Measurements from ENCODE around the gene CACNA1G.

The CACNA1G gene

DNA sequence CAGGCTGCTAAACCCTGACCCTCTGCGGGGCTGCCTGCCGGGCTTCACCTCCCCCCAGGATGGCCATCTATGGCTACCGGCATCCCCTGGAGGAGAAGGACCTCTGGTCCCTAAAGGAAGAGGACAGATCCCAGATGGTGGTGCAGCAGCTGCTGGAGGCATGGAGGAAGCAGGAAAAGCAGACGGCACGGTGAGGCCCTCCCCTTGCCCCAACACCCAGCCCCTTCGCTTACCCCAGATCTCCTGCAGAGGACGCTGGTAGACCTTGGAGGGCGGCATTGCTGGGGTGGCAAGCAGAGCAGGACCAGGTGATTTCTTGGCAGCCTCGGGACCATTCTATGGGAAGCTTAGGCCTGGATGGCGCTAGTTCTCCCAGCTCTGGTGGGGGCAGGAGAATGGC is 98.7 kb downstream of the CACNA1G start:
- peak; percentile 17 for DNase-seq

- DNase-seq = no peak
Observed at GRCh38 chr17:50660042-50660886, 99.7 kb downstream of the CACNA1G start.

DNA sequence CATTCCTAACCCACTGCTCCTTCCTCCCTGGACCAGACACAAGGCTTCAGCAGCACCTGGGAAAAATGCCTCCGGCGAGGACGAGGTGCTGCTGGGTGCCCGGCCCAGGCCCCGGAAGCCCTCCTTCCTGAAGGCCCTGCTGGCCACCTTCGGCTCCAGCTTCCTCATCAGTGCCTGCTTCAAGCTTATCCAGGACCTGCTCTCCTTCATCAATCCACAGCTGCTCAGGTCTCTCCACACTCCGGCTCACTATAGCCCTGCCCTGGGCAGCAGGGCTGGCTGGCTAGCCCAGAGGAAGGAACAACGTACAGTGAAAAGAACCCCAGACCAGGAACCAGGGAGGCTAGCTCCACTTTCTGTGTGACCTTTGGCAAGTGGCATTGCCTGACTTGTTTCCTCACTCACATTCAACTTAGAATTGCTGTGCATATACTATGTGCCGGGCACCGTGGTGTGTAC is 100.4 kb downstream of the CACNA1G start:
- no peak for DNase-seq

DNA sequence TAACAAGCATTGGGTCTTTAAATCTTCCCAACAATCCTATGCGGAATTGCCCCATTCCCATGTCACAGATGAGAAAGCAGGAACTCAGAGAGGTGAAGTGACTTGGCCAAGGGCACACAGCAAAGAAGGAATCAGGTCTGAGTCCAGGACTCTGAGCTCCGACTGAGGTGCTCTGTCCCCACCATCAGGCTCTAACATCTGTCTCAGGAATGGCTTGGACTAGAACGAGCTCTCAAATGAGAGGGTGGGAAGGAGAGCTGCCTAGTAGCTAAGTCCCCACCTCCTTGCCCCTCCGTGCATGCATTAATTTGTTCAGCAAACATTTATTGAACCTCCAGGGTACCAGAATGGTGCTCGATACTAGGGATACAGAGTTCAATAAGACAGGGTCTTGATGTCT is 100.8 kb downstream of the CACNA1G start:
- no peak for DNase-seq

DNA sequence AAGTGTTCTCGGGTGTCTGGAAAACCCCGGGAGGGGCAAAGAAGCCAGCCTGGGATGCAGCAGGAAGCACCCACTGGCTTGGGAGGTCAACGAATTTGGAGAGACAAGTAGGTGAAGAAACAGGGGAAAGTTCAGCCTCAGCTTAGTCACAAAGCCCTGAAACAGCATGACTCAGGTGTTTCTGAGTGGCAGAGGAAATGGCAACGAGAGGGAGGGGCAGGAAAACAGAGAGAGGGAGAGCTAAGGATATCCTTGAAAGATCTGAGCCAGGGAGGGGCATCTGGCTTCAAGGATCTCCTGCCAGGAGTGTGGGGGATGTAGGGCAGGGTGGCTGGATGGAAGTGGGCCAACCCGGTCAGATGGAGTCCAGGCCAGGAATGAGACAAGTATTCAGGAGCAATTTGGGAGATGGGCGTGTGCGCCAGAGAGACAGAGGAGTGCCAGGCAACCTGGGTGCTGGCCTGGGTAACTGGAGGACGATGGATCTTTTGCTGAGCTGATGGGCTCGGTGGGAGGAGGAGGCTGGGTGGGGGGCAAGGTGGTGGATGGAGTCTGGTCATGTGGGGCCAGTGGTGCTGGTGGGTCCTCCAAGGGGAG is 101.4 kb downstream of the CACNA1G start:
- no peak for DNase-seq

DNA sequence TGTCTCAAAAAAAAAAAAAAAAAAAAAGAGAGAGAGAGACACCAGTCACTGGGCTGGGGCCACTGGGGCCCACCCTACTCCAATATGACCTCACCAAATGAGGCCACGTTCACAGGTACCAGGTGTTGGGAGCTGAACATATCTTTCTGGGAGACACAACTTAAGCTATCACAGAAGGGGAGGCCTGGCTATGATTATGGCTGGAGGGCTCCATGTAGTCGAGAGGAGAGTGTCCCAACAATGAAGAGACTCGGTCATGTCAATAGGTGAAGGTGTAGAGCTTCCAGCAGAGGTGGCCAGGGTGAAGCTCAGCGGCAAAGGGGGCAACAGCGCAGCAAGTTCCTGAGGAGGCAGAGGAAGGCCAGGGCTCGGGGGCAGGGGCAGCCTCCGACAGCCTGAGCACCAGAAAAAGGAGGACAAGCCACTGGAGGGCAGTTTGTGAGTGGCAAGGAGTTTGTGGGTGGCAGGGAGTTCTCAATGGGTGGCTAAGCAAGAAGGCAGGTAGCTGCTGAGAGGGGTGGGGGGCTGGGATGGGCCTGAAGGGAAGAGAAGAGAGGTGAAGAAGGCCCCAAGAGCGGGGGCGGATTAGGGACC is 102.2 kb downstream of the CACNA1G start:
- DNase-seq = no peak

- no peak for DNase-seq
Observed at GRCh38 chr17:50663812-50664374, 103.4 kb downstream of the CACNA1G start.

- DNase-seq = no peak
Observed at GRCh38 chr17:50664788-50665458, 104.4 kb downstream of the CACNA1G start.

GRCh38 chr17:50665838-50666237 is 105.3 kb downstream of the CACNA1G start:
- DNase-seq = no peak

GRCh38 chr17:50666316-50666715 is 105.8 kb downstream of the CACNA1G start:
- DNase-seq = no peak

DNA sequence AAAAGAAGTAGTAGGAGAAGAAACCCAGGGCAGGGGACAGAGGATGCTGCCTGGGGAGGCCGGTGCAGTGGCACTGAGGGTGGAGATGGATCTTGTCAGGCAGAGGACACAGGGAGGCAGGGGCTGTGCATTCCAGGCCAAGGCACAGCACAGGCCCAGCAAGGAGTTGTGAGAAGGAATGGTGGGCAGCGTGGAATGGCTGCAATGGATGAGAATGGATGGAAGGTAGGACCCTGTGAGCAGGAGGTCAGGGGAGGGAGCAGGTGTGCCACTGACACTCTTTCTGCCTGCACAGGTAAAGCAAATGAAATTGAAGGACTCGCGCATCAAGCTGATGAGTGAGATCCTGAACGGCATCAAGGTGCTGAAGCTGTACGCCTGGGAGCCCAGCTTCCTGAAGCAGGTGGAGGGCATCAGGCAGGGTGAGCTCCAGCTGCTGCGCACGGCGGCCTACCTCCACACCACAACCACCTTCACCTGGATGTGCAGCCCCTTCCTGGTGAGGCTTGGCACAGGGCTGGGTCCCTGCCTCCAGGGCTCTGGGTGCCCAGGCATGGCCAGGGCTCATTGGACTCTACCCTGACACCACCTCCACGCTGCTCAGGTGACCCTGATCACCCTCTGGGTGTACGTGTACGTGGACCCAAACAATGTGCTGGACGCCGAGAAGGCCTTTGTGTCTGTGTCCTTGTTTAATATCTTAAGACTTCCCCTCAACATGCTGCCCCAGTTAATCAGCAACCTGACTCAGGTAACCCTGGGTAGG is 106.9 kb downstream of the CACNA1G start:
- no peak for DNase-seq

DNA sequence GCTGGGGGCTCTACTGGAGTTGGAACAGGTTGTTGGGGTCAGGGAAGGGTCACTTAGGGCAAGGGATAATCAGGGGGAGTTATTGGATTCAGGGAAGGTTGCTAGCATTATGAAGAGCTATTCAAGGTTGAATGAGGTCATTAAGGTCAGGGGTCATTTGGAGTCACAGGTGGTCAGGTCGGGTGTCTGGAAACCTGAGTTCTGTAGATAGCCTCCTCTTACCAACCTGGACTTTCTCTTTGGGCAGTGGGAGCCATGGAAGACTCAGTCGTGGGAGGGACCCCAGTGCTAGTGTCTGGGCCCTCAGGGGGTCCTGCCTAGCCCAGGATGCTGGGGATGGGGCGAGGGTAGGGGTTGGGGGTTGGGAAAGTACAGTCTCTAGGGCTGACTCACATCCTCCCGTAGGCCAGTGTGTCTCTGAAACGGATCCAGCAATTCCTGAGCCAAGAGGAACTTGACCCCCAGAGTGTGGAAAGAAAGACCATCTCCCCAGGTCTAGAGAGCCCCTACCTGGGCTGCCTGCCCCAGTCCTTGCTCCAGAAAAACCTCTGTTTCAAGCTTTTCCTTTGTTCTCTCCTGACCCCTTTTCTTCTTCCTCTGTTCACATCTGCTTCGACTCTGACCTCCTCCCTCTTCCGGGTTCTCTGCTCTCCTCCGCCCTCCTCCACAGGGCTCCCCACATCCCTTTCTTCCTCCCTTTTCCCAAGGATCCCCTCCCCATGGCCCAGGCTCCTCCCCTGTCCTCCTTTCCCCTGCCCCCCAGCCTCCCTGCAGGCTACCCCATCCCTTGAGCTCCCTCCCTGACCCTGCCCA is 107.7 kb downstream of the CACNA1G start:
- DNase-seq = no peak

GRCh38 chr17:50668838-50669581 is 108.5 kb downstream of the CACNA1G start:
- no peak for DNase-seq

- DNase-seq = no peak
Observed at GRCh38 chr17:50672071-50672470, 111.6 kb downstream of the CACNA1G start.

DNA sequence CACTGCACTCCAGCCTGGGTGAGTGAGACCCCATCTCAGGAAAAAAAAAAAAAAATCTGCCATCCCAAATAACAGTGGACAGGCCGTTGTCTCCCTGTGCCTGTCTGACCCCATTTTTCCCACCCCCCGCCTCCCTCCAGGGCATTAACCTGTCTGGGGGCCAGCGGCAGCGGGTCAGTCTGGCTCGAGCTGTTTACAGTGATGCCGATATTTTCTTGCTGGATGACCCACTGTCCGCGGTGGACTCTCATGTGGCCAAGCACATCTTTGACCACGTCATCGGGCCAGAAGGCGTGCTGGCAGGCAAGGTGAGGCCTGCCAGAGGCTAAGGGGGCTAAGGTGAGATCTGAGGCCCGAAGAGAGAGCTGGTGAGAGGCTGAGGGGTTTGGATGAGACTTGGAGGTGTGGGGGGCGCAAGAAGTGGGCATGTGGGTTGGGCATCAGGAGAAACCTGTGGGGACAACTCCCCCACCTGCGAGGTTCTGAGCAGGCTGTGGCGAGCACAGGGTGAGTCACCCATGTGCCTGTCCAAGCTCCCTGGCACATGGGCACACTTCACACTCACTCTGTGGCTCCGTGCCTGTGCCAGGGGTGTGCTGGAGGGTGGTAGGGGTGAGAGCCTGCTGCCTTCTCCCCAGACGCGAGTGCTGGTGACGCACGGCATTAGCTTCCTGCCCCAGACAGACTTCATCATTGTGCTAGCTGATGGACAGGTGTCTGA is 112.5 kb downstream of the CACNA1G start:
- no peak for DNase-seq

- no peak for DNase-seq
Observed at GRCh38 chr17:50675190-50675589, 114.7 kb downstream of the CACNA1G start.

- DNase-seq = no peak
Observed at GRCh38 chr17:50675627-50676026, 115.1 kb downstream of the CACNA1G start.

GRCh38 chr17:50676065-50676975 is 115.8 kb downstream of the CACNA1G start:
- no peak for DNase-seq

All from retina (tissue), 1 donor.